HG03442 (cell line): ENCODE data around the gene LIAS.
"Not testable (repeated sequence)": the region's sequence is repeated elsewhere in the genome, so short reads cannot be mapped to it uniquely, and the experiment has no call there.

Source experiments
- ATAC-seq: cut with Tn5 transposase; IDR thresholded peaks from one replicate; pipeline ENCODE4 v1.9.1; 2021; ENCODE audit warnings: mild to moderate bottlenecking, moderate library complexity; ENCODE audit not compliant: unreplicated experiment

LIAS gene

DNA sequence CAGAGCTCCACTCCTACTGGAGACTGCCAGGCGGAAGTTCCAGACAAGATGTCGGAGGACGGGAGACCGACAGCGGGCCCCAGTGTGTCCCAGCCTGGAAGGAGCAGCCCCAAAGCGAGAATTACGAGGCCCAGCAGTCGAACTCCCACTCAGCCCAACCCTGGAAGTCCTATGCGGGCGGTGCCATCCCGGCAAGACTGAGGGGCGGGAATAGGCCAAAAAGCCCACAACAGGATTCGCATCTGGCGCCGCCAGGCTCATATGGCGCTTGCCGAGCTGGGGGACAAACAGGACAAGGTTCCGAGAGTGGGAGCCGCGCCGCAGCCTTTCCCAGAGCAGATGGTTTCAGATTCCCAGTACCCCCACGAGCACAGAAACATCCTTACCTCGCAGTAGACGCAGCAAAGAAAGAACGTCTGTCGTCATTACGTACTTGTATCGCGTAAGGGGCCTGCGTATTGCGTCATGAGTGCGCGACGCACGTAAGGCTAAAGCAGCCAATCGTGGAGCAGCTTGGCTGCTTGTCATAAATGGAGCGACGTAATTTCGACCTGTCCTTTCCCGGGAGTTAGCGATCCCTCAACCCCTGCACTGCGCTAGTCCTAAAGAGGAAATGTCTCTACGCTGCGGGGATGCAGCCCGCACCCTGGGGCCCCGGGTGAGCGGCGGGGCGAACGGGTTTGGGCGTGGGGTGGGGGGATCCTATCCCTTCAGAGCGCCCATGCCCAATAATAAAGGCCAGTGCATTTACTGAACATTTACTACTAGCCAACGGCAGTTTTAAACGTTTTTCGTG, at the start of gene LIAS, which contains the start of gene RPL9:
Gene LIAS (plus strand): TSS at position 552 of the 796 bp plus-strand sequence. CDS start 62 bp downstream, at position 614.
Gene RPL9 (minus strand): TSS at position 418 of the 796 bp plus-strand sequence. CDS start 483 bp downstream, outside the sequence.
- ATAC-seq = peak; percentile 86

DNA sequence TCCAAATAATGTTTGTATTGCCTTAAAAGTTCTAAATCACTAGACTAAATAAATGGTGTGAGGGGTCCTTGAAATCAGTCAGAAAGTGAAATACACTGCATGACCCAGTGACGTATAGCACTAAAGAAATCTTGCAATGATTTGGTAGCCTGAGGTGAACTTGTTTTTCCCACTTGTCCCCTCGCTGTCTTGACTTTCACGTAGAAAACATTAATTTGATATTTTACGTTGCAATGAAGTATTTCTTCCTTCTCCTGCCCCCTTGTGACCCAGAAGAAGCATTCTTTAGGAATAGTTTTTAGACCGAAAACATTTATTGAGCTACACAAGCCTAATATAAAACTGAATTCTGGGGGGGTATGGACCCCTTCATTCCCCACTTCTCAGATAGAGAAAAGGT, 48.4 kb upstream of the LIAS start:
- no peak for ATAC-seq

GRCh38 chr4:39411561-39411960, 47.3 kb upstream of the LIAS start:
- ATAC-seq = not testable (repeated sequence)

- ATAC-seq = no peak
These were observed 43.1 kb upstream of the LIAS start for GRCh38 chr4:39415678-39416283.

- ATAC-seq = no peak
These were observed 36.6 kb upstream of the LIAS start for GRCh38 chr4:39422247-39422646.

DNA sequence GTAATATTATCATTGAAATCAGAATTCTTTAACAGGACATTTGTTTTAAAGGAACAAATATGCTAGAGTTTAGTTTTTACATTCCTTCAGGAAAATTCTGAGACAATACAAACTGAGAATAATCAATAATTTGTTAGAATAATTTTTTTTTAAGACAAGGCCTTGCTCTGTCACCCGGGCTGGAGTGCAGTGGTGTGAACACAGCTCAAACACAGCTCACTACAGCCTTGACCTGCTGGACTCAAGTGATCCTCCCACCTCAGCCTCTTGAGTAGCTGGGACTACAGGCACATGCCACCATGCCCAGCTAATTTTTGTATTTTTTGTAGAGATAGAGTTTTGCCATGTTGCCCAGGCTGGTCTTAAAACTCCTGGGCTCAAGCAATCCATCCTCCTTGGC, 33.6 kb upstream of the LIAS start:
- not testable (repeated sequence) for ATAC-seq

- no peak for ATAC-seq
These were observed 32.1 kb upstream of the LIAS start for GRCh38 chr4:39426728-39427127.

DNA sequence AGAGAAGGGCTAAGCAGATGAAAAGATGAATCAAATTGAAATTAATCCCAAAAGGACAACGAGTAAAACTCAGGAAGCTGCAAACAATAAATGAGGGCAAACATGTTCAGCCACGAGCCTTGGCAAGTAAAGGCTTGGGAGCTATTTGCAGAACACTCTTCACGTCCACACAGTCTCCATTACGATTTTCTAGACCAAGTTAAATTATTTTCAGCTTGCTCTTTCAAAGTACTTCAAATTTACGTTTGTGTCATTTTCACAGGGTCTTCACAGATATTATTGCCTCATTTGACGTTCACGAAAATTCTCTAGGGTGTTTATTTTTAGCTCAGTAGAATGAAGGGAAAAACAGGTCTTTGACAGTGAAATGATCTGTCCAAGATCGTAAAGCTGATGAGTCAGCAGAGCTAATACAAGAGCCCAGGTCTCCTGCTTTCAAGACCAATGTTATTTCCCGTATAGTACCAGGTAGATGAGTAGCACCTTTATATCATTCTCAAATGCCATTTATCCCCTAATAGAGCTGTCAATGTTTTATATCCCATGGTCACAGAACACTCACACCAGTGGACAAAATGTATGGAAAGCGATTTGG, 31.2 kb upstream of the LIAS start:
- no peak for ATAC-seq

GRCh38 chr4:39429476-39430334, 29.2 kb upstream of the LIAS start:
- no peak for ATAC-seq

GRCh38 chr4:39433878-39434492, 24.9 kb upstream of the LIAS start:
- ATAC-seq = no peak

DNA sequence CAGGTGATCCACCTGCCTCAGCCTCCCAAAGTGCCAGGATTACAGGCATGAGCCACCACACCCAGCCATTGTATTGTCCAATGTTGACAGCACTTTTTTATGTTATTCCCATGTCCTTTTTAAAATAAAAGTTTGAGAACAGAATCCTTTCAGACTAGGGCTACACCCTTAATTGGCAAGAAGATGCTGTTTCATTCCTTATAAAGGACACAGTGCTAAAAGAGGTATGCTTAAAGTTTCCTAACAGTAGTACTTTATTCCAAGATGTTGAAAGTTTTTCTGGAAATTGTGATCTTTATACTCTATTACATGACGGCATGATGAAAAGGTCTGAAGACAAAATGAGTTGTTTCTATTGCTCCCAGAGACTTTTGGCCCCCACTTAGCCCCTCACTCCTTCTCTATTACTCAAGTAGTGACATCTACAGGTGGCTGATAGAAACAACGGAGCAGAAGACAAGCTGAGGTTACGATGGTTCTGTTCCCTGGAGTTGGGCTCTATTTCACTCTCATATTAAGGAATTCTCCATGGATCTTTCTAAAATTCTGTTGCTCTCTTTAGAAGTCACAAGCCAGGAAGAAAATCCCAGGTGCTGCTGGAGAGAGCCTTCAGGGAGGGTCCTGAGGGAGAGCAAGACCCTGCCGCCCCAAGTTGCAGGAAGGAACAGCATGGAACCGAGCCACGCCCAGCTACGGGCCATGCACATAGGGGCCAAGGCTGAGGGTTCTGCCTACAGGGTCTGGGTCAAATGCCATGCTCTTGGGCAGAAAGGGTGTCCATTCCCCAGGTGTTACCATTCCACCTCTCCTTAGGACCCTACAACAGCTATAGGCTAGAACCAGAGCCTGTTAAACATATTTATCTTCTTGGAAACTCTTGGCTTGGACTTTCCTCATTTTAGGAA, 22.9 kb upstream of the LIAS start:
- ATAC-seq = no peak

- no peak for ATAC-seq
These were observed 17.3 kb upstream of the LIAS start for GRCh38 chr4:39441593-39441992.

- ATAC-seq = no peak
These were observed 15.9 kb upstream of the LIAS start for GRCh38 chr4:39442998-39443397.

GRCh38 chr4:39446483-39446841, 12.4 kb upstream of the LIAS start:
- no peak for ATAC-seq

- peak; percentile 79 for ATAC-seq
These were observed 11.8 kb upstream of the LIAS start for GRCh38 chr4:39446842-39447573.

DNA sequence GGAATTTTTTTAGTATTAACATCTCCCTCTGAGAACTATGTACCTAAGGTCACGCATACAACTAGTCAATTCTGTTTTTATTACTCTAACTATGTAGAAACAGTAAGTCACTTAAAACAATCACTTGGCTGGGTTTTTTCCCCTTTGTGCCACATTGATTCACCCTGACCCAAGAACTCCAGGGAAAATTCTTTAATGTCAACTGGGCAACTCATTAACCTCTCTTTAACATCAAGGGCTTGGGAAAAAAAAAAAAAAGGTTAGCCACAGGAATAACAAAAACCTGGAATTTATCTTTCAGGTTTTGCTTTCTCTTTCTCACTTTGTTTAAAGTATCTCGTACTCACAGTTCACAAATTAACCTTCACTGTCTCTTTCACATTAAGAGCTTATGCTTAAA, 8.2 kb upstream of the LIAS start:
- ATAC-seq = no peak

DNA sequence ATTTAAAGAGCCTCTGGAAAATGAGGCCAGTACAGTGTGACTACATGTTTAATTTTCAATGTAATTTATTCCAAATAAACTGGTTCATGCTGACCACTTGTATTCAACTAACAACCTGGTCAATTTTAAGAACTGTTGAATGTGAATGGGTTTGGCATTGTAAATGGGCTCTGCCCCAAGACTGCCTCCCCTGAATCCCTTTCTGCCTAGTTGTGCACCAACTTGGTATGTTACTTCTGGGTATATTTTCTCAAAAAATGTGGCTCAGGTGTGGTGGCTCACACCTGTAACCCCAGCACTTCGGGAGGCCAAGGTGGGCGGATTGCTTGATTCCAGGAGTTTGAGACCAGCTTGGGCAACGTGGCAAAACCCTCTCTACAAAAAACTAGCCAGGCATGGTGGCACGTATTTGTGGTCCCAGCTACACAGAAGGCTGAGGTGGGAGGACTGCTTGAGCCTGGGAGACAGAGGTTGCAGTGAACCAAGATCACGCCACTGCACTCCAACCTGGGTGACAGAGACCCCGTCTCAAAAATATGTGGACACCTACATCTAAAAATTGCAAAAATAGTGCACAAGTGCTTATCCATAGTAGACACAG, 7.3 kb upstream of the LIAS start:
- ATAC-seq = no peak

DNA sequence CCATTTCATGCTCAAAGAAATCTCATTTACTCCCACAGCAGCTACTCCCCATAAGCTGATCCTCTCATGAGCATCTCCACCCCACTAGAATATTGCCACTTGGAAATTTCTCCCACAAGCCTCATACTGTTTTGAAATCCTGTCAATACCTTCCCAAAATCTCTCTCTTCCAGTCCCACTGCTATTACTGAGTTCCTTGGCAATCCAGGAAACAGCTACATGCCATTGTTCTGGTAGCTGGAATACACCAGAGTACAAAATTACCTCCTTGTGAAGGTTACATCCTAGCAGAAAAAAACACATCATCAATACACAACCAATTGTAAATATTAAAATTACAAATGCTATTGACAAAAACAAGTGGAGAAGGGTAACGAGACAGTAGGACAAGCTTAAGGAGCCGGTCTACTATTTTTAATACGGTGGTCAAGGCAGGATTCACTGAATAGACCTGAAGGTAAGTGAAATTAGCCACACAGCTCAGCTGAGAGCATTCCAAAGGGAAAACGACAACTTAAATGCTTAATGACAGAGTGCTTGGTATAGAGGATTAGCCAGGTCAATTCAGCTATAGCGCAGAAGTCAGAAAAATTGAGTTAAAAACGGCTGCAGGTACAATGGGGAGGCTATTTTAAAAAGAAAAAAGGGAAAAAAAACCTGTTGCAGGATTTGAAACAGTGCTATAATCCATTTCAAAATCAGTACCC, 6.5 kb upstream of the LIAS start:
- ATAC-seq = no peak
